HL-60 (cell line): ENCODE results near the gene CACNA1C.

Source experiments
- DNase-seq, 2 experiments: peaks; one replicate each; pipeline ENCODE4 v3.0.0-alpha.2; 2010 to 2020; ENCODE audit warnings: low read depth in 1 of 2, low spot score in 1 of 2
- H3K27ac ChIP-seq: fragments of 250-450 bp; sonication (Bioruptor Pico); replicated peaks from 2 replicates; pipeline ENCODE4 v1.5.1; 2020; ENCODE audit warnings: mild to moderate bottlenecking, moderate library complexity
- H3K27me3 ChIP-seq: fragments of 250-450 bp; sonication (Bioruptor Pico); 2 replicates; pipeline ENCODE4 v1.5.1; 2021; ENCODE audit warnings: mild to moderate bottlenecking, moderate library complexity; ENCODE audit not compliant: insufficient read depth, poor library complexity, severe bottlenecking
- H3K4me3 ChIP-seq: replicated peaks from 2 replicates; pipeline ENCODE4 v1.5.1; 2011; ENCODE audit warnings: mild to moderate bottlenecking, control low read depth, low read length; ENCODE audit not compliant: insufficient read depth
- CTCF ChIP-seq: IDR thresholded peaks from one replicate; pipeline ENCODE4 v1.5.1; 2011; ENCODE audit warnings: low read length, control low read depth, inconsistent platforms; ENCODE audit not compliant: insufficient read depth
- GABPA ChIP-seq: IDR thresholded peaks from 2 replicates; pipeline ENCODE4 v1.6.1; 2012; ENCODE audit warnings: low read depth
- POLR2AphosphoS5 ChIP-seq: IDR thresholded peaks from 2 replicates; pipeline ENCODE4 v1.6.1; 2012; ENCODE audit warnings: low read depth
- REST ChIP-seq: IDR thresholded peaks from 2 replicates; pipeline ENCODE4 v1.6.1; 2012; ENCODE audit warnings: low read depth; ENCODE audit not compliant: insufficient replicate concordance
- SPI1 ChIP-seq: IDR thresholded peaks from 2 replicates; pipeline ENCODE4 v1.6.1; 2012; ENCODE audit warnings: low read depth, mild to moderate bottlenecking, borderline replicate concordance

Gene CACNA1C

GRCh38 chr12:2456813-2457186 lies 404.0 kb downstream of the CACNA1C start:
- no peak for DNase-seq
- no peaks in the 10 kb centered on the region for H3K27me3 ChIP-seq
- H3K27ac ChIP-seq, result no peak overlapping the region

GRCh38 chr12:2457215-2457932 lies 404.6 kb downstream of the CACNA1C start:
- Histone ChIP-seq H3K27me3 (no peaks in the 10 kb centered on the region), H3K27ac (no peak overlapping the region), H3K4me3 (no peak overlapping the region)
- DNase-seq, result no peak
- TF ChIP-seq REST, result no peak
- no peak for TF ChIP-seq POLR2AphosphoS5
- no peak for TF ChIP-seq SPI1
- no peak for TF ChIP-seq GABPA
- no peak for TF ChIP-seq CTCF

More at GRCh38 chr12:2456813-2457186, 404.0 kb downstream of the CACNA1C start:
- no peak overlapping the region for H3K4me3 ChIP-seq
- TF ChIP-seq REST (no peak), GABPA (no peak), CTCF (no peak), SPI1 (no peak)

GRCh38 chr12:2457933-2458414 lies 405.2 kb downstream of the CACNA1C start:
- H3K4me3 ChIP-seq, result no peak overlapping the region
- no peak for DNase-seq
- no peak overlapping the region for H3K27ac ChIP-seq
- TF ChIP-seq SPI1, result no peak
- no peak for TF ChIP-seq CTCF
- no peak for TF ChIP-seq POLR2AphosphoS5
- H3K27me3 ChIP-seq, result no peaks in the 10 kb centered on the region
